ENCODE measurements around the gene SUCLG1. TPM values are rescaled to one million over a fixed set of nuclear protein-coding genes. Genes with fewer than 3 reads are reported as not detected.

Gene SUCLG1
- total RNA-seq, 1 experiment from 2014 or later = 59.8 TPM

- Histone ChIP-seq H3K36me3 (ENCODE audit: control insufficient read depth, insufficient read depth, low read length) (peaks cover 8% of the 10 kb centered on the region), H3K27me3 (ENCODE audit: control insufficient read depth, insufficient read depth, low read length) (no peaks in the 10 kb centered on the region), H3K4me3 (ENCODE audit: low read depth in 2 of 2, low read length in 2 of 2) (no peak overlapping the region), H3K27ac (ENCODE audit: low read length) (no peak overlapping the region), H3K9me3 (ENCODE audit: control insufficient read depth, insufficient read depth, low read depth, low read length) (no peaks in the 10 kb centered on the region), H3K4me1 (ENCODE audit: control insufficient read depth, insufficient read depth, low read length) (no peaks in the 10 kb centered on the region)
- in situ Hi-C loops (cut with HindIII; ENCODE audit: low pct_unique_long_range_greater_than_20kb, low sequenced_read_pairs) (no loop called here), intact Hi-C loops (cut with micrococcal nuclease; ENCODE audit: unreplicated experiment) (no loop called here)
- CTCF ChIA-PET = no interaction called here
- BruUV-seq (replicated peaks) = no TSS peak
- no peak for DNase-seq (ENCODE audit: low read depth, low spot score)
- ATAC-seq = no peak
- POLR2A ChIA-PET = no interaction called here
- TF ChIP-seq REST (IDR thresholded peaks at IDR 0.05; ENCODE audit: insufficient read depth in 1 of 2, low read depth in 2 of 2, low read length in 1 of 2) = no peak
- no peak for TF ChIP-seq POLR2AphosphoS5 (IDR thresholded peaks at IDR 0.05; ENCODE audit: low read depth, low read length)
- TF ChIP-seq TCF7L2 (IDR thresholded peaks at IDR 0.05; ENCODE audit: low read depth, low read length) = no peak
- no peak for TF ChIP-seq SIN3A (IDR thresholded peaks at IDR 0.05; ENCODE audit: borderline replicate concordance, insufficient read depth, low read depth, low read length)
- no peak for TF ChIP-seq CTCF (IDR thresholded peaks at IDR 0.05)
Observed at GRCh38 chr2:84443477-84443876, 15.6 kb downstream of the SUCLG1 start.

- H3K27ac ChIP-seq (ENCODE audit: low read length) = no peak overlapping the region
- intact Hi-C loops (cut with micrococcal nuclease; ENCODE audit: unreplicated experiment) = no loop called here
- CTCF ChIA-PET = no interaction called here
- ATAC-seq (no peak), DNase-seq (ENCODE audit: low read depth, low spot score) (no peak)
- H3K27me3 ChIP-seq (ENCODE audit: control insufficient read depth, insufficient read depth, low read length) = no peaks in the 10 kb centered on the region
- no peak for TF ChIP-seq CTCF (IDR thresholded peaks at IDR 0.05)
- no peak for TF ChIP-seq TCF7L2 (IDR thresholded peaks at IDR 0.05; ENCODE audit: low read depth, low read length)
- no peak for TF ChIP-seq REST (IDR thresholded peaks at IDR 0.05; ENCODE audit: insufficient read depth in 1 of 2, low read depth in 2 of 2, low read length in 1 of 2)
- no peak for TF ChIP-seq POLR2AphosphoS5 (IDR thresholded peaks at IDR 0.05; ENCODE audit: low read depth, low read length)
- H3K36me3 ChIP-seq (ENCODE audit: control insufficient read depth, insufficient read depth, low read length) = peaks cover 8% of the 10 kb centered on the region
- no peak overlapping the region for H3K4me3 ChIP-seq (ENCODE audit: low read depth in 2 of 2, low read length in 2 of 2)
- POLR2A ChIA-PET = no interaction called here
- no peaks in the 10 kb centered on the region for H3K4me1 ChIP-seq (ENCODE audit: control insufficient read depth, insufficient read depth, low read length)
- no peaks in the 10 kb centered on the region for H3K9me3 ChIP-seq (ENCODE audit: control insufficient read depth, insufficient read depth, low read depth, low read length)
- in situ Hi-C loops (cut with HindIII; ENCODE audit: low pct_unique_long_range_greater_than_20kb, low sequenced_read_pairs) = no loop called here
- no TSS peak for BruUV-seq (replicated peaks)
Observed at GRCh38 chr2:84442888-84443287, 16.2 kb downstream of the SUCLG1 start.
